K562 (cell line): Measurements from ENCODE around the gene BICC1. TPM values are rescaled to one million over a fixed set of nuclear protein-coding genes. Genes with fewer than 3 reads are reported as not detected.

Experiments used
- ATAC-seq: fragments of 200-7000 bp; cut with Tn5 transposase; 3 replicates; pipeline ENCODE4 v1.9.1; 2020; ENCODE audit warnings: moderate library complexity
- BruUV-seq: library from RNA; stranded (reverse); fragments of 400-500 nt; replicated peaks from 2 replicates; lab custom pipeline; 2021; lab: Mats Ljungman, UMichigan
- CTCF ChIA-PET: fragments of 300-600 bp; formaldehyde crosslinking; extraction: SDS; loops from one replicate; lab custom pipeline; 2021; ENCODE audit warnings: low intra/inter-chr PET ratio; lab: Yijun Ruan, JAX
- POLR2A ChIA-PET: fragments of 300-600, 350-650 bp; sonication (Branson Sonifier 250); formaldehyde crosslinking; extraction: SDS; loops from one replicate; lab custom pipeline; 2021; ENCODE audit warnings: antibody characterized with exemption, inconsistent platforms; lab: Yijun Ruan, JAX
- DNase-seq, 4 experiments: peaks; one replicate each; pipeline versions ENCODE4 v3.0.0 to v3.0.0-alpha.2; 2011 to 2018; ENCODE audit warnings: low spot score in 3 of 4, mixed read lengths in 3 of 4; ENCODE audit errors: extremely low read depth in 1 of 4
- FAIRE-seq: peaks from 2 replicates; lab custom pipeline; 2011; peaks lifted over from hg19 to GRCh38; lab: Jason Lieb, UNC
- H2AFZ ChIP-seq: 2 replicates; pipeline ENCODE4 v1.6.0; 2011; ENCODE audit warnings: low read depth, low read length, control low read depth, inconsistent platforms
- H3K27ac ChIP-seq: fragments of 200-600 bp; 3 replicates; pipeline ENCODE4 v1.8.0; 2011; ENCODE audit warnings: low read depth, mild to moderate bottlenecking, control low read depth, inconsistent platforms, low read length, moderate library complexity, mixed read lengths; ENCODE audit errors: extremely low read depth
- H3K27me3 ChIP-seq, 2 experiments: fragments of 300-600 bp in 1 of 2; 2 replicates in 1 of 2; 3 replicates in 1 of 2; pipeline versions ENCODE4 v1.6.0 to v1.8.0; 2011; ENCODE audit warnings: inconsistent platforms in 2 of 2, low read length in 2 of 2, mild to moderate bottlenecking in 1 of 2, mixed read lengths in 1 of 2, moderate library complexity in 1 of 2; ENCODE audit not compliant: control insufficient read depth in 2 of 2, insufficient read depth in 2 of 2
- H3K36me3 ChIP-seq: fragments of 300-600 bp; 3 replicates; pipeline ENCODE4 v1.8.0; 2011; ENCODE audit warnings: mild to moderate bottlenecking, low read length, inconsistent platforms; ENCODE audit not compliant: control insufficient read depth, insufficient read depth
- H3K4me1 ChIP-seq, 2 experiments: fragments of 200-600 bp in 1 of 2; replicated peaks in 1 of 2; 2 replicates in 1 of 2; 3 replicates in 1 of 2; pipeline versions ENCODE4 v1.5.1 to v1.8.0; 2011; ENCODE audit warnings: inconsistent platforms in 2 of 2, low read length in 2 of 2, mild to moderate bottlenecking in 1 of 2, mixed read lengths in 1 of 2, moderate library complexity in 1 of 2; ENCODE audit not compliant: control insufficient read depth in 2 of 2, insufficient read depth in 2 of 2
- H3K4me2 ChIP-seq: 2 replicates; pipeline ENCODE4 v1.6.1; 2011; ENCODE audit warnings: low read length, control low read depth, inconsistent platforms, mixed read lengths; ENCODE audit not compliant: insufficient read depth
- H3K4me3 ChIP-seq: fragments of 200-600 bp; sonication (generic), shearing (Covaris generic); 2 replicates; pipeline ENCODE4 v1.5.1; 2016; ENCODE audit warnings: control low read depth, inconsistent platforms
- H3K79me2 ChIP-seq: fragments of 200-600 bp; 3 replicates; pipeline ENCODE4 v1.8.0; 2011; ENCODE audit warnings: low read length, inconsistent platforms; ENCODE audit not compliant: control insufficient read depth, insufficient read depth
- H3K9ac ChIP-seq, 2 experiments: 2 replicates each; pipeline versions ENCODE4 v1.6.0 to v1.6.1; 2011; ENCODE audit warnings: low read depth in 2 of 2, low read length in 2 of 2, control low read depth in 1 of 2, inconsistent platforms in 1 of 2, mild to moderate bottlenecking in 1 of 2, mixed read lengths in 1 of 2; ENCODE audit not compliant: insufficient read depth in 1 of 2
- H3K9me1 ChIP-seq: one replicate; pipeline ENCODE4 v1.6.0; 2011; ENCODE audit warnings: inconsistent platforms, mild to moderate bottlenecking, low read length, moderate library complexity; ENCODE audit not compliant: control insufficient read depth, insufficient read depth
- H3K9me3 ChIP-seq: replicated peaks from 2 replicates; pipeline ENCODE4 v1.5.1; 2011; ENCODE audit warnings: low read depth, low read length, inconsistent platforms; ENCODE audit not compliant: control insufficient read depth, insufficient read depth
- H4K20me1 ChIP-seq: replicated peaks from 2 replicates; pipeline ENCODE4 v1.6.1; 2011; ENCODE audit warnings: low read length, inconsistent platforms, mixed read lengths; ENCODE audit not compliant: control insufficient read depth, insufficient read depth
- BRD9 ChIP-seq: fragments of 450-650 bp; IDR thresholded peaks from 2 replicates; pipeline ENCODE4 v1.6.1; 2018; ENCODE audit warnings: low read depth; ENCODE audit not compliant: partially characterized antibody
- MAFF ChIP-seq: IDR thresholded peaks from 2 replicates; pipeline ENCODE4 v1.6.1; 2012; ENCODE audit warnings: low read length, improper control_type of control experiment
- MAFK ChIP-seq: IDR thresholded peaks from 2 replicates; pipeline ENCODE4 v1.6.1; 2011; ENCODE audit warnings: low read length, improper control_type of control experiment
- PHB2 ChIP-seq: fragments of 450-650 bp; IDR thresholded peaks from 2 replicates; pipeline ENCODE4 v1.6.1; 2017; ENCODE audit warnings: low read depth
- ZFP1 ChIP-seq: fragments of 450-650 bp; formaldehyde crosslinking; IDR thresholded peaks from 2 replicates; pipeline ENCODE4 v1.4.0; 2020; ENCODE audit warnings: mild to moderate bottlenecking, mixed read lengths
- ZNF316 ChIP-seq: fragments of 450-650 bp; IDR thresholded peaks from 2 replicates; pipeline ENCODE4 v1.6.1; 2016
- ZNF354B ChIP-seq: fragments of 250-450 bp; sonication (Bioruptor Pico); IDR thresholded peaks from 2 replicates; pipeline ENCODE4 v1.4.0; 2020
- WGBS: fragments of 100-300 bp; shearing (Covaris generic); methylation state at CpG from one replicate; pipeline ENCODE4 v1.1.6; 2016; ENCODE audit warnings: low coverage, mixed read lengths; ENCODE audit not compliant: insufficient coverage; ENCODE audit errors: missing lambda C conversion rate; 5-methylcytosine and 5-hydroxymethylcytosine counted together
- in situ Hi-C: fragments of 300-500 bp; cut with MboI; formaldehyde crosslinking; loops from 4 replicates; pipeline ENCODE4 v1.15.0; 2018; ENCODE audit warnings: inconsistent platforms, mixed read lengths
- intact Hi-C: fragments of 100-400 bp; cut with micrococcal nuclease; formaldehyde crosslinking; loops from 2 replicates; pipeline ENCODE4 v1.14.2; 2022
- polyA plus RNA-seq, 8 experiments: library from polyadenylated mRNA; depleted of rRNA in 4 of 8; stranded (reverse) in 5 of 8; unstranded in 3 of 8; fragments of >200 nt; fragmentation: Nextera tagmentation in 2 of 8; fragmentation: Illumina TruSeq in 1 of 8; extraction: Ambion mirVana in 2 of 8; extraction: Trizol in 1 of 8; gene quantifications; 2 replicates each; pipeline versions ENCODE4 v1.2.1 to v1.2.3, GENCODE V29; 2011 to 2014; ENCODE audit warnings: inconsistent platforms in 1 of 8, missing spikeins in 1 of 8
- total RNA-seq, 7 experiments: library from RNA; depleted of rRNA in 6 of 7; stranded (reverse); fragments of >200 nt in 6 of 7; fragmentation: Illumina TruSeq in 2 of 7; extraction: Trizol in 2 of 7; gene quantifications; 2 replicates each; pipeline versions ENCODE4 v1.2.1 to v1.2.3, GENCODE V29; 2011 to 2021; ENCODE audit warnings: low replicate concordance in 1 of 7
- TF ChIP-seq, protein P1 (sequence below): fragments of 250-450 bp; sonication (Bioruptor Pico); IDR thresholded peaks from 2 replicates; pipeline ENCODE4 v1.8.0; 2022; ENCODE audit warnings: inconsistent platforms, mild to moderate bottlenecking, moderate library complexity, borderline replicate concordance
- TF ChIP-seq, protein P2 (sequence below): fragments of 450-650 bp; formaldehyde crosslinking; IDR thresholded peaks from 2 replicates; pipeline ENCODE4 v1.4.0; 2020; ENCODE audit warnings: mild to moderate bottlenecking, mixed read lengths

BICC1 gene
- total and polyA plus RNA-seq, 9 of the 15 experiments (the other 6 are each of a cell fraction or from before 2014, with no cell fraction given), result not detected

DNA sequence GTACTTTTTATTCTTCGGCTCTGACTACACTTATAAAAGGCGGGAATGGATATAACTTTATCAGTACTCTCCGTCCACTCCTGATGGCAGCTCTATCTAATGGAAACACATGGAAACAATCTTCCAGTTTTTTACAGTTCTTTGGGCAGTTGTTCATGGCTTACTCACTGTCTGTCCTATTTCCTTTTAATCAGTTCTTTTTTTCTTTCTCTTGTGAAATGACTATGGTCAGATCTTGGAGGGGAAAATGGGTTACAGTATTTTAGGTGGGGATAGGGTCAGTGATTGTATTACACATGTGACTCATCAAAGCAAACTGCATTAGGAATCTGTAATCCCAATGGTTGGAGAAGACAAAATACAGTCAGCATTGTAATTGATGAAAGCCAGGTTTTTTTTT, 112.4 kb downstream of the BICC1 start:
- ATAC-seq (no peak), DNase-seq (no peak)
- no peaks in the 10 kb centered on the region for H3K9me1 ChIP-seq
- in situ Hi-C loops, result no loop called here
- 0% methylated on average over 3 of the region's 3 CpGs for WGBS
- H3K4me3 ChIP-seq, result no peak overlapping the region
- no peaks in the 10 kb centered on the region for H3K4me1 ChIP-seq
- POLR2A ChIA-PET, result no interaction called here
- H3K27me3 ChIP-seq, result no peaks in the 10 kb centered on the region
- TF ChIP-seq, protein P1, sequence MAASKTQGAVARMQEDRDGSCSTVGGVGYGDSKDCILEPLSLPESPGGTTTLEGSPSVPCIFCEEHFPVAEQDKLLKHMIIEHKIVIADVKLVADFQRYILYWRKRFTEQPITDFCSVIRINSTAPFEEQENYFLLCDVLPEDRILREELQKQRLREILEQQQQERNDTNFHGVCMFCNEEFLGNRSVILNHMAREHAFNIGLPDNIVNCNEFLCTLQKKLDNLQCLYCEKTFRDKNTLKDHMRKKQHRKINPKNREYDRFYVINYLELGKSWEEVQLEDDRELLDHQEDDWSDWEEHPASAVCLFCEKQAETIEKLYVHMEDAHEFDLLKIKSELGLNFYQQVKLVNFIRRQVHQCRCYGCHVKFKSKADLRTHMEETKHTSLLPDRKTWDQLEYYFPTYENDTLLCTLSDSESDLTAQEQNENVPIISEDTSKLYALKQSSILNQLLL, result no peak
- no peak for TF ChIP-seq ZNF354B
- TF ChIP-seq, all 486 proteins: peak for 0
- Histone ChIP-seq H4K20me1 (no peaks in the 10 kb centered on the region), H2AFZ (no peak overlapping the region), H3K36me3 (no peaks in the 10 kb centered on the region), H3K9ac (no peak overlapping the region), H3K9me3 (no peaks in the 10 kb centered on the region), H3K79me2 (no peaks in the 10 kb centered on the region), H3K27ac (no peak overlapping the region), H3K4me2 (no peak overlapping the region)
- FAIRE-seq, result no peak
- intact Hi-C loops, result no loop called here
- no TSS peak for BruUV-seq
- CTCF ChIA-PET, result no interaction called here

DNA sequence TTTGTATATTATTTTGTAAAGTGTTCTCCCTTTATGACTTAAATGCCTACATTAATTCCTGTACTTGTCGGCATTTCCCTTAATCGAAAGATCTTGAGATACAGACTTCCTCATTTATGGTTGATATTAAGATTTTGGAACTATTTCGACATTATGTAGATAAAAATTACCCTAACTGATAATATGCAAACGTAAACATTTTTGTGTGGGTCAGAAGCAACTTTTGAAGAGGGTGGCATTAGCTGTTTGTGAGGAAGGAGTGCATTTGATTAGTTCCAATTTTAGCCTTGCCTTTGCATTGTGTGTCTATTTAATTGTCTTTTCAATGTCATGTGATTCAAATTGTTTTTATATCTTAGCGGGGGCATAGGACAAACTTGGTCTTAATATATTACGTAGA, 114.7 kb downstream of the BICC1 start:
- TF ChIP-seq, protein P2, sequence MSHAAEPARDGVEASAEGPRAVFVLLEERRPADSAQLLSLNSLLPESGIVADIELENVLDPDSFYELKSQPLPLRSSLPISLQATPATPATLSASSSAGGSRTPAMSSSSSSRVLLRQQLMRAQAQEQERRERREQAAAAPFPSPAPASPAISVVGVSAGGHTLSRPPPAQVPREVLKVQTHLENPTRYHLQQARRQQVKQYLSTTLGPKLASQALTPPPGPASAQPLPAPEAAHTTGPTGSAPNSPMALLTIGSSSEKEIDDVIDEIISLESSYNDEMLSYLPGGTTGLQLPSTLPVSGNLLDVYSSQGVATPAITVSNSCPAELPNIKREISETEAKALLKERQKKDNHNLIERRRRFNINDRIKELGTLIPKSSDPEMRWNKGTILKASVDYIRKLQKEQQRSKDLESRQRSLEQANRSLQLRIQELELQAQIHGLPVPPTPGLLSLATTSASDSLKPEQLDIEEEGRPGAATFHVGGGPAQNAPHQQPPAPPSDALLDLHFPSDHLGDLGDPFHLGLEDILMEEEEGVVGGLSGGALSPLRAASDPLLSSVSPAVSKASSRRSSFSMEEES, result peak; percentile 39; the same call in 1 of the 2 replicates
- peak; percentile 26; the same call in 1 of the 2 replicates for TF ChIP-seq MAFF
- no peak for TF ChIP-seq ZFP1
- TF ChIP-seq ZNF316, result peak; percentile 35; the same call in 1 of the 2 replicates
- no peak for TF ChIP-seq PHB2
- no peak for TF ChIP-seq BRD9
- TF ChIP-seq MAFK, result peak; percentile 23; the same call in 1 of the 2 replicates
- intact Hi-C loops (no loop called here), in situ Hi-C loops (no loop called here)
- FAIRE-seq, result no peak
- no TSS peak for BruUV-seq
- ChIA-PET POLR2A (no interaction called here), CTCF (no interaction called here)
- 0% methylated on average over 6 of the region's 6 CpGs for WGBS
- H3K9ac ChIP-seq, result no peak overlapping the region
- H3K9me3 ChIP-seq, result no peaks in the 10 kb centered on the region
- H4K20me1 ChIP-seq, result no peaks in the 10 kb centered on the region
- no peak overlapping the region for H3K4me2 ChIP-seq
- no peaks in the 10 kb centered on the region for H3K79me2 ChIP-seq
- H3K27me3 ChIP-seq, result no peaks in the 10 kb centered on the region
- no peaks in the 10 kb centered on the region for H3K4me1 ChIP-seq
- H3K36me3 ChIP-seq, result no peaks in the 10 kb centered on the region
- no peak overlapping the region for H3K27ac ChIP-seq
- no peaks in the 10 kb centered on the region for H3K9me1 ChIP-seq
- H3K4me3 ChIP-seq, result no peak overlapping the region
- no peak for DNase-seq
- no peak for ATAC-seq
- no peak overlapping the region for H2AFZ ChIP-seq
